ENCODE data around the gene CHRNE.

GRCh38 chr17:4863321-4863720, 39.6 kb downstream of the CHRNE start:
- no peak for TF ChIP-seq POLR2AphosphoS5 (IDR thresholded peaks at IDR 0.05; ENCODE audit: borderline replicate concordance, low read depth, low read length)
- TF ChIP-seq EZH2 (IDR thresholded peaks at IDR 0.05): no peak
